ENCODE measurements around the gene RERG.

DNA sequence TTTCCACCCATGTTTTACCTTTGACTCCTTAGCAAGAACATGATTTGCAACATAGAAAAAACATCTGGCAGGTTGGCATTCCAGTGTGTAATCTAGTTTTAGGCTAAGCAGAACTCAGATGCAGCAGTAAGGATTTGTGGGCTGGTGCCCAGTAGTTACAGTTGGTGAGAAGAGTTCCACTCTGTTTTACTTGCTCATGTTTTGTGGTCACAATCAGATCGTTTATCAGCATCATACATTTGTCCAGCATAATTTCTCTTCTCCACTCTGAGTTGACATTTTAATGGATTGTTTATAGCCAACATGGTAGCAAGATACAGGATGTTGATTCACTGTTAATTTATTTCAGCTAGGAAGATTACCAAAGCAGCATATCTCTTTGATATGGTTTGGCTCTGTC, 128.4 kb downstream of the RERG start:
- TF ChIP-seq, protein P1, sequence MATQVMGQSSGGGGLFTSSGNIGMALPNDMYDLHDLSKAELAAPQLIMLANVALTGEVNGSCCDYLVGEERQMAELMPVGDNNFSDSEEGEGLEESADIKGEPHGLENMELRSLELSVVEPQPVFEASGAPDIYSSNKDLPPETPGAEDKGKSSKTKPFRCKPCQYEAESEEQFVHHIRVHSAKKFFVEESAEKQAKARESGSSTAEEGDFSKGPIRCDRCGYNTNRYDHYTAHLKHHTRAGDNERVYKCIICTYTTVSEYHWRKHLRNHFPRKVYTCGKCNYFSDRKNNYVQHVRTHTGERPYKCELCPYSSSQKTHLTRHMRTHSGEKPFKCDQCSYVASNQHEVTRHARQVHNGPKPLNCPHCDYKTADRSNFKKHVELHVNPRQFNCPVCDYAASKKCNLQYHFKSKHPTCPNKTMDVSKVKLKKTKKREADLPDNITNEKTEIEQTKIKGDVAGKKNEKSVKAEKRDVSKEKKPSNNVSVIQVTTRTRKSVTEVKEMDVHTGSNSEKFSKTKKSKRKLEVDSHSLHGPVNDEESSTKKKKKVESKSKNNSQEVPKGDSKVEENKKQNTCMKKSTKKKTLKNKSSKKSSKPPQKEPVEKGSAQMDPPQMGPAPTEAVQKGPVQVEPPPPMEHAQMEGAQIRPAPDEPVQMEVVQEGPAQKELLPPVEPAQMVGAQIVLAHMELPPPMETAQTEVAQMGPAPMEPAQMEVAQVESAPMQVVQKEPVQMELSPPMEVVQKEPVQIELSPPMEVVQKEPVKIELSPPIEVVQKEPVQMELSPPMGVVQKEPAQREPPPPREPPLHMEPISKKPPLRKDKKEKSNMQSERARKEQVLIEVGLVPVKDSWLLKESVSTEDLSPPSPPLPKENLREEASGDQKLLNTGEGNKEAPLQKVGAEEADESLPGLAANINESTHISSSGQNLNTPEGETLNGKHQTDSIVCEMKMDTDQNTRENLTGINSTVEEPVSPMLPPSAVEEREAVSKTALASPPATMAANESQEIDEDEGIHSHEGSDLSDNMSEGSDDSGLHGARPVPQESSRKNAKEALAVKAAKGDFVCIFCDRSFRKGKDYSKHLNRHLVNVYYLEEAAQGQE (IDR thresholded peaks at IDR 0.05; ENCODE audit: insufficient read depth in 1 of 2, low read depth in 2 of 2, low read length in 1 of 2): no peak
- no peak for TF ChIP-seq TCF7L2 (IDR thresholded peaks at IDR 0.05; ENCODE audit: low read depth, low read length)
- no peak for TF ChIP-seq SIN3A (IDR thresholded peaks at IDR 0.05; ENCODE audit: borderline replicate concordance, insufficient read depth, low read depth, low read length)
- TF ChIP-seq, protein P2, sequence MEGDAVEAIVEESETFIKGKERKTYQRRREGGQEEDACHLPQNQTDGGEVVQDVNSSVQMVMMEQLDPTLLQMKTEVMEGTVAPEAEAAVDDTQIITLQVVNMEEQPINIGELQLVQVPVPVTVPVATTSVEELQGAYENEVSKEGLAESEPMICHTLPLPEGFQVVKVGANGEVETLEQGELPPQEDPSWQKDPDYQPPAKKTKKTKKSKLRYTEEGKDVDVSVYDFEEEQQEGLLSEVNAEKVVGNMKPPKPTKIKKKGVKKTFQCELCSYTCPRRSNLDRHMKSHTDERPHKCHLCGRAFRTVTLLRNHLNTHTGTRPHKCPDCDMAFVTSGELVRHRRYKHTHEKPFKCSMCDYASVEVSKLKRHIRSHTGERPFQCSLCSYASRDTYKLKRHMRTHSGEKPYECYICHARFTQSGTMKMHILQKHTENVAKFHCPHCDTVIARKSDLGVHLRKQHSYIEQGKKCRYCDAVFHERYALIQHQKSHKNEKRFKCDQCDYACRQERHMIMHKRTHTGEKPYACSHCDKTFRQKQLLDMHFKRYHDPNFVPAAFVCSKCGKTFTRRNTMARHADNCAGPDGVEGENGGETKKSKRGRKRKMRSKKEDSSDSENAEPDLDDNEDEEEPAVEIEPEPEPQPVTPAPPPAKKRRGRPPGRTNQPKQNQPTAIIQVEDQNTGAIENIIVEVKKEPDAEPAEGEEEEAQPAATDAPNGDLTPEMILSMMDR (IDR thresholded peaks at IDR 0.05): no peak
- TF ChIP-seq POLR2AphosphoS5 (IDR thresholded peaks at IDR 0.05; ENCODE audit: low read depth, low read length): no peak

Measured in Panc1 (cell line).